ENCODE results near the gene GPC6. TPM values are rescaled to one million over a fixed set of nuclear protein-coding genes. Genes with fewer than 3 reads are reported as not detected.
A peak's percentile ranks its signal among the peaks of the same experiment; 100 is the strongest.

The GPC6 gene
- total and polyA plus RNA-seq, 2 experiments from 2014 or later: 14.4 to 43.3 TPM

DNA sequence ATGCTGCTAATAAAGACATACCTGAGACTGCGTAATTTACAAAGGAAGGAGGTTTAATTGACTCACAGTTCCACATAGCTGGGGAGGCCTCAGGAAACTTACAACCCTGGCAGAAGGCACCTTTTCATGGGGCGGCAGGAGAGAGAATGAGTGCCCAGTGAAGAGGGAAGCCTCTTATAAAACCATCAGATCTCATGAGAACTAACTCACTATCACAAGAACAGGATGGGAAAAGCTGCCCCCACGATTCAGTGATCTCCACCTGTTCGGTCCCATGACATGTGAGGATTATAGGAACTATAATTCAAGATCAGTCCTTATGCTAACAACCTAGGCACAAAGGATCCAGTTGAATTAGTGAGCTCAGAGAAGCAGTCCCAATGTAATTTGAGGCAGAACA, 59.4 kb downstream of the GPC6 start:
- Histone ChIP-seq H3K36me3 (no peaks in the 10 kb centered on the region), H3K4me3 (no peak overlapping the region), H3K27me3 (no peaks in the 10 kb centered on the region), H3K27ac (no peak overlapping the region), H3K4me1 (ENCODE audit: low read depth) (no peaks in the 10 kb centered on the region), H3K9me3 (ENCODE audit: low read depth) (no peaks in the 10 kb centered on the region)
- DNase-seq (ENCODE audit: low read depth in 1 of 2, low spot score in 1 of 2): no peak
- TF ChIP-seq, protein P1, sequence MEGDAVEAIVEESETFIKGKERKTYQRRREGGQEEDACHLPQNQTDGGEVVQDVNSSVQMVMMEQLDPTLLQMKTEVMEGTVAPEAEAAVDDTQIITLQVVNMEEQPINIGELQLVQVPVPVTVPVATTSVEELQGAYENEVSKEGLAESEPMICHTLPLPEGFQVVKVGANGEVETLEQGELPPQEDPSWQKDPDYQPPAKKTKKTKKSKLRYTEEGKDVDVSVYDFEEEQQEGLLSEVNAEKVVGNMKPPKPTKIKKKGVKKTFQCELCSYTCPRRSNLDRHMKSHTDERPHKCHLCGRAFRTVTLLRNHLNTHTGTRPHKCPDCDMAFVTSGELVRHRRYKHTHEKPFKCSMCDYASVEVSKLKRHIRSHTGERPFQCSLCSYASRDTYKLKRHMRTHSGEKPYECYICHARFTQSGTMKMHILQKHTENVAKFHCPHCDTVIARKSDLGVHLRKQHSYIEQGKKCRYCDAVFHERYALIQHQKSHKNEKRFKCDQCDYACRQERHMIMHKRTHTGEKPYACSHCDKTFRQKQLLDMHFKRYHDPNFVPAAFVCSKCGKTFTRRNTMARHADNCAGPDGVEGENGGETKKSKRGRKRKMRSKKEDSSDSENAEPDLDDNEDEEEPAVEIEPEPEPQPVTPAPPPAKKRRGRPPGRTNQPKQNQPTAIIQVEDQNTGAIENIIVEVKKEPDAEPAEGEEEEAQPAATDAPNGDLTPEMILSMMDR (IDR thresholded peaks at IDR 0.05; ENCODE audit: low read depth, low read length): no peak

DNA sequence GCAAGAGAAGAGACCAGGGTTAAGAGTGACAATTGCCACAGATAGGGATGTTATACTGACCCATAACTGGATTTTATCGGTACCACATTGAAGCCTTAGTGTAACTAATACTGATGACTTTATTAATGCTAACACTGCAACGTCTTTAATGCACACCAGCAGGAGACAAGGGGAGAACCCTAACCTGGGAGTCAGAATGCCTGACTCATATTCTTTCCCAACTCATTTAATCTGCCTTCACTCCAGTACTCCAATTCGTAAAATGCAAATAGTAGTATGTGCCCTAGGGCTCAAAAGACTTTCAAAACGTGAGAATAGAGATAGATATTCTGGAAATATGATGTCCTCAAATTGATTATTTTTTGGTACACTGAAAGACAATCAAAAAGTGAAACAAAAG, 62.4 kb downstream of the GPC6 start:
- Histone ChIP-seq H3K27ac (no peak overlapping the region), H3K4me1 (ENCODE audit: low read depth) (no peaks in the 10 kb centered on the region), H3K9me3 (ENCODE audit: low read depth) (no peaks in the 10 kb centered on the region), H3K4me3 (no peak overlapping the region), H3K27me3 (no peaks in the 10 kb centered on the region), H3K36me3 (no peaks in the 10 kb centered on the region)
- DNase-seq (ENCODE audit: low read depth in 1 of 2, low spot score in 1 of 2): peak in 1 of 2 donors; percentile 48
- TF ChIP-seq, protein P1 (IDR thresholded peaks at IDR 0.05; ENCODE audit: low read depth, low read length): no peak

DNA sequence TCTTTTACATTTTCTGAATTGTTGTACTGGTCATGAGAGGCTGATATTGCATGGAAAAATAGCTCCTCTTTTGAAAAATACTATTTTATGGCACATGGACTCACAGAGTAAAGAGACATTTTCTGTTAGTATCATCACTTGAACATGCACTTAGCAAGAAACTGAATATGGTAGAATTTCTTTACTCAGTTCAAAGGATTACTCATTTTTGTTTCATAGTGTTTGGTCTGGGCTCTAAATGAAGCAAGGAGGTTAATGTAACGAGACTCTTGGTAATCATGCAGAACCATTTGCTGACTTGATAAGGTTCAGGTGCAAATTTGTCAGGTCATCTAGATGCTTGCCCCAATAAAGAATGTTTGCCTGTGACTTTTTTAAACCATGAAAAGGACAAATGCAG, 63.2 kb downstream of the GPC6 start:
- H3K36me3 ChIP-seq: no peaks in the 10 kb centered on the region

DNA sequence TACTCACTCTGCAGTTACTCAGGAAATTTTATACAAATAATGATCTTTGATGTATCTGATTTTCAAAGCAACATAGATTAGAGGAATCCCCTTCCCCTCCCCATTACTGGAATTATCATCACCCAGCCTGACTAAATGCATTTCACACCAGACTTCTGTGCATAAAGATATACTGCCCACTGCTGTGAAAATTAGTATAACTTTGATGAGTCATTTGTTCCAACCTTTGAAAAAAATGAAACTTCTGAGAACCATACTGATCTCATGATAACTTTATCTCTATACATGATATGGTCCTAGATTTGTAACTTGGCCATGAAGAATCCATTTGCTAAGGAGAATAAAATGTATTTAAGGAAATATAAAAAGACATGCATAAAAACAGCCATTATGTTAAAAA, 63.9 kb downstream of the GPC6 start:
- H3K27me3 ChIP-seq: no peaks in the 10 kb centered on the region
- TF ChIP-seq, protein P1 (IDR thresholded peaks at IDR 0.05; ENCODE audit: low read depth, low read length): no peak
- no peaks in the 10 kb centered on the region for H3K4me1 ChIP-seq (ENCODE audit: low read depth)
- no peaks in the 10 kb centered on the region for H3K9me3 ChIP-seq (ENCODE audit: low read depth)
- no peak overlapping the region for H3K4me3 ChIP-seq
- peak in 1 of 2 donors; percentile 45 for DNase-seq (ENCODE audit: low read depth in 1 of 2, low spot score in 1 of 2)
- no peaks in the 10 kb centered on the region for H3K36me3 ChIP-seq
- no peak overlapping the region for H3K27ac ChIP-seq

More for the DNA sequence above, 63.2 kb downstream of the GPC6 start:
- TF ChIP-seq, protein P1 (IDR thresholded peaks at IDR 0.05; ENCODE audit: low read depth, low read length): no peak
- Histone ChIP-seq H3K4me1 (ENCODE audit: low read depth) (no peaks in the 10 kb centered on the region), H3K9me3 (ENCODE audit: low read depth) (no peaks in the 10 kb centered on the region), H3K27ac (no peak overlapping the region), H3K4me3 (no peak overlapping the region), H3K27me3 (no peaks in the 10 kb centered on the region)
- DNase-seq (ENCODE audit: low read depth in 1 of 2, low spot score in 1 of 2): no peak

DNA sequence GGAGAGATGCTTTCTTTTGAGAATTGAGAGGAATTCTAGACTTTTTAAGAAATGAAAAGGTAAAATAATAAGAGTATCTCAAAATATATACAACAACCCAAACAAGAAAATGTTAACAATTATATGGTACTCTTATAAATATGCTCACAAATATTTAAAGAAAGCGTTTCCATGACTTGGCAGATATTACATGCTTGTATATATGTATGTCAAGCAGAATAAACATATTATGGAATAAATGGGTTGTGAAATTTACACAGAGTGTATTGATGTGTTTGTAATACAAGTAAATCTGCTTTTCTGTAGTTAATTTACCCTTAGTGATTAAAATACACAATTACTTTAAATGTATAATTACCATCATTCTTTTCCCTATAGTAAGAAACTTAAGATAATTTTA, 65.8 kb downstream of the GPC6 start:
- no peaks in the 10 kb centered on the region for H3K4me1 ChIP-seq (ENCODE audit: low read depth)
- H3K9me3 ChIP-seq (ENCODE audit: low read depth): no peaks in the 10 kb centered on the region
- H3K27me3 ChIP-seq: no peaks in the 10 kb centered on the region
- no peak overlapping the region for H3K4me3 ChIP-seq
- no peaks in the 10 kb centered on the region for H3K36me3 ChIP-seq
- TF ChIP-seq, protein P1 (IDR thresholded peaks at IDR 0.05; ENCODE audit: low read depth, low read length): no peak
- no peak overlapping the region for H3K27ac ChIP-seq
- DNase-seq (ENCODE audit: low read depth in 1 of 2, low spot score in 1 of 2): no peak

DNA sequence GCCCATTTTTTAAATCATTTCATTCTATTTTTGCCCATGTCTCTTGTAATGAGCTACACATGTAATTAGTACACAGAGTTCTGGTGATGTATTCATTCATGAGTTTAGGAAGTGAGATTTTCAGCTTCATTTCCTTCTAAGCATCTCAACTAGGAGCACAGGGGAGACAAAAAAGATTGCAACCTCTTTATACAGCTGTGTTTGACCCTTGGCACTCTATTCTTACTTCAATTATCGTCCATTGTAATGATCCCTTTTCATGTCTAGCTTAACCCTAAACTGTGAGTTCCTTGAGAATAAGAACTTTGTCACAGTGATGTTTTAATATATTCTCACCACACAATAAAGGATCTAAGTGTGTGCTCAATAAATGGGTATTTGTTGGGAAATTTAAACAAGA, 67.1 kb downstream of the GPC6 start:
- no peak overlapping the region for H3K27ac ChIP-seq

More for the DNA sequence above, 67.1 kb downstream of the GPC6 start:
- Histone ChIP-seq H3K9me3 (ENCODE audit: low read depth) (no peaks in the 10 kb centered on the region), H3K27me3 (no peaks in the 10 kb centered on the region), H3K4me3 (no peak overlapping the region), H3K4me1 (ENCODE audit: low read depth) (no peaks in the 10 kb centered on the region), H3K36me3 (no peaks in the 10 kb centered on the region)
- no peak for DNase-seq (ENCODE audit: low read depth in 1 of 2, low spot score in 1 of 2)
- TF ChIP-seq, protein P1 (IDR thresholded peaks at IDR 0.05; ENCODE audit: low read depth, low read length): no peak
